GM23248 (cell line): ENCODE measurements around the gene ZNF133. TPM values are rescaled to one million over a fixed set of nuclear protein-coding genes. Genes with fewer than 3 reads are reported as not detected.

Source experiments
- DNase-seq: peaks from one replicate; pipeline ENCODE4 v3.0.0-alpha.2; 2015
- H2AFZ ChIP-seq: fragments of 200-600 bp; sonication (generic); 2 replicates; pipeline ENCODE4 v1.6.1; 2016; ENCODE audit warnings: antibody characterized with exemption
- H3F3A ChIP-seq: fragments of 200-600 bp; sonication (generic); 2 replicates; pipeline ENCODE4 v1.6.1; 2016; ENCODE audit warnings: mild to moderate bottlenecking, antibody characterized with exemption, mixed run types; ENCODE audit not compliant: insufficient read depth
- H3K27ac ChIP-seq: fragments of 200-600 bp; sonication (generic); 2 replicates; pipeline ENCODE4 v1.5.1; 2016; ENCODE audit warnings: mild to moderate bottlenecking
- H3K27me3 ChIP-seq: fragments of 200-600 bp; sonication (generic); replicated peaks from 2 replicates; pipeline ENCODE4 v1.6.1; 2016; ENCODE audit warnings: mild to moderate bottlenecking; ENCODE audit not compliant: insufficient read depth
- H3K36me3 ChIP-seq: fragments of 200-600 bp; sonication (generic); 2 replicates; pipeline ENCODE4 v1.6.1; 2016; ENCODE audit warnings: low read depth, mild to moderate bottlenecking
- H3K4me1 ChIP-seq: fragments of 200-600 bp; sonication (generic); 2 replicates; pipeline ENCODE4 v1.6.1; 2016; ENCODE audit warnings: mild to moderate bottlenecking; ENCODE audit not compliant: insufficient read depth
- H3K4me2 ChIP-seq: fragments of 200-600 bp; sonication (generic); one replicate; pipeline ENCODE4 v1.6.1; 2016; ENCODE audit warnings: mild to moderate bottlenecking; ENCODE audit not compliant: unreplicated experiment
- H3K4me3 ChIP-seq: fragments of 200-600 bp; sonication (generic); 2 replicates; pipeline ENCODE4 v1.5.1; 2016; ENCODE audit warnings: mild to moderate bottlenecking
- H3K79me2 ChIP-seq: fragments of 200-600 bp; sonication (generic); 2 replicates; pipeline ENCODE4 v1.6.1; 2016; ENCODE audit warnings: mild to moderate bottlenecking; ENCODE audit not compliant: insufficient read depth
- H3K9ac ChIP-seq: fragments of 200-600 bp; sonication (generic); 2 replicates; pipeline ENCODE4 v1.6.1; 2016; ENCODE audit warnings: mild to moderate bottlenecking
- H3K9me2 ChIP-seq: fragments of 200-600 bp; sonication (generic); 2 replicates; pipeline ENCODE4 v1.6.1; 2016; ENCODE audit warnings: mixed run types, mild to moderate bottlenecking, moderate library complexity; ENCODE audit not compliant: insufficient read depth
- H3K9me3 ChIP-seq: fragments of 200-600 bp; sonication (generic); one replicate; pipeline ENCODE4 v1.6.1; 2017; ENCODE audit warnings: low read depth
- H4K20me1 ChIP-seq: fragments of 200-600 bp; sonication (generic); 2 replicates; pipeline ENCODE4 v1.6.0; 2016; ENCODE audit not compliant: insufficient read depth
- EZH2 ChIP-seq: fragments of 200-600 bp; sonication (generic); IDR thresholded peaks from 2 replicates; pipeline ENCODE4 v1.6.1; 2018; ENCODE audit warnings: antibody characterized with exemption, mild to moderate bottlenecking; ENCODE audit not compliant: insufficient read depth, poor library complexity, severe bottlenecking
- EZH2phosphoT487 ChIP-seq: fragments of 200-600 bp; sonication (generic); IDR thresholded peaks from 2 replicates; pipeline ENCODE4 v1.6.1; 2018; ENCODE audit warnings: antibody characterized with exemption, moderate library complexity, mild to moderate bottlenecking, low read depth; ENCODE audit not compliant: insufficient read depth
- WGBS, 2 experiments: methylation state at CpG; one replicate each; pipeline ENCODE4 v1.1.6; 2015 to 2017; ENCODE audit warnings: low lambda C conversion rate in 2 of 2, low coverage in 1 of 2; ENCODE audit errors: missing lambda C conversion rate in 2 of 2; 5-methylcytosine and 5-hydroxymethylcytosine counted together
- in situ Hi-C: fragments of 300-500 bp; cut with MboI; formaldehyde crosslinking; loops from 2 replicates; pipeline ENCODE4 v1.15.0; 2020
- polyA plus RNA-seq: library from polyadenylated mRNA; unstranded; fragments of >200 nt; fragmentation: Nextera tagmentation; extraction: Ambion mirVana; gene quantifications from 2 replicates; pipeline ENCODE4 v1.2.1, GENCODE V29; 2016
- total RNA-seq: library from RNA; depleted of rRNA; stranded (reverse); fragments of >200 nt; shearing (Covaris generic); gene quantifications from 2 replicates; pipeline ENCODE4 v1.2.3, GENCODE V29; 2014

ZNF133 gene
- total and polyA plus RNA-seq, 2 experiments from 2014 or later, result 11.3 to 17.9 TPM

GRCh38 chr20:18316166-18316565 is 27.8 kb downstream of the ZNF133 start:
- whole genome bisulfite sequencing, 2 experiments, result 96 to 97% methylated on average over 15 of the region's 15 CpGs
- Histone ChIP-seq H3F3A (peaks cover 18% of the 10 kb centered on the region), H3K9me3 (no peaks in the 10 kb centered on the region), H3K9ac (no peak overlapping the region), H3K9me2 (no peaks in the 10 kb centered on the region), H3K79me2 (0 out of 2 replicates have a peak, but pooled peaks cover 14% of the 10 kb centered on the region), H3K36me3 (no peaks in the 10 kb centered on the region), H2AFZ (no peak overlapping the region), H3K4me1 (peaks cover 13% of the 10 kb centered on the region), H3K4me3 (no peak overlapping the region), H3K27ac (no peak overlapping the region), H4K20me1 (no peaks in the 10 kb centered on the region), H3K27me3 (no peaks in the 10 kb centered on the region), H3K4me2 (no peak overlapping the region)
- DNase-seq, result no peak
- in situ Hi-C loops, result no loop called here
- TF ChIP-seq EZH2 (no peak), EZH2phosphoT487 (no peak)

- in situ Hi-C loops, result no loop called here
- no peaks in the 10 kb centered on the region for H3K4me1 ChIP-seq
- H3K9me3 ChIP-seq, result no peaks in the 10 kb centered on the region
- H4K20me1 ChIP-seq, result no peaks in the 10 kb centered on the region
- no peak for TF ChIP-seq EZH2phosphoT487
- TF ChIP-seq EZH2, result no peak
- H3K9me2 ChIP-seq, result no peaks in the 10 kb centered on the region
- no peak overlapping the region for H3K9ac ChIP-seq
- DNase-seq, result no peak
- no peak overlapping the region for H2AFZ ChIP-seq
- H3K27ac ChIP-seq, result no peak overlapping the region
- H3K27me3 ChIP-seq, result no peaks in the 10 kb centered on the region
- H3F3A ChIP-seq, result no peaks in the 10 kb centered on the region
- no peaks in the 10 kb centered on the region for H3K79me2 ChIP-seq
- H3K4me3 ChIP-seq, result no peak overlapping the region
- no peaks in the 10 kb centered on the region for H3K36me3 ChIP-seq
- H3K4me2 ChIP-seq, result no peak overlapping the region
Observed at GRCh38 chr20:18321316-18321715, 33.0 kb downstream of the ZNF133 start.

GRCh38 chr20:18321976-18322950 is 33.9 kb downstream of the ZNF133 start:
- DNase-seq, result no peak
- Histone ChIP-seq H3K27ac (no peak overlapping the region), H3K4me2 (no peak overlapping the region), H3K4me3 (no peak overlapping the region), H2AFZ (no peak overlapping the region), H4K20me1 (no peaks in the 10 kb centered on the region), H3K79me2 (no peaks in the 10 kb centered on the region), H3K4me1 (no peaks in the 10 kb centered on the region), H3K27me3 (no peaks in the 10 kb centered on the region), H3K9me2 (no peaks in the 10 kb centered on the region), H3K9ac (no peak overlapping the region), H3F3A (no peaks in the 10 kb centered on the region), H3K9me3 (peaks cover 2% of the 10 kb centered on the region), H3K36me3 (peaks cover under 1% of the 10 kb centered on the region; the same call in 1 of the 2 replicates)
- TF ChIP-seq EZH2phosphoT487, result no peak
- TF ChIP-seq EZH2, result no peak
- 57 to 63% methylated on average over 10 of the region's 10 CpGs for WGBS, 2 experiments
- in situ Hi-C loops, result no loop called here

- H3K27me3 ChIP-seq, result no peaks in the 10 kb centered on the region
- no peak overlapping the region for H3K4me3 ChIP-seq
- H3K4me1 ChIP-seq, result no peaks in the 10 kb centered on the region
- H3K27ac ChIP-seq, result no peak overlapping the region
- H3K9me3 ChIP-seq, result peaks cover 5% of the 10 kb centered on the region
- H4K20me1 ChIP-seq, result no peaks in the 10 kb centered on the region
- H3K4me2 ChIP-seq, result no peak overlapping the region
- no peaks in the 10 kb centered on the region for H3K79me2 ChIP-seq
- no peak overlapping the region for H2AFZ ChIP-seq
- in situ Hi-C loops, result no loop called here
- no peaks in the 10 kb centered on the region for H3K9me2 ChIP-seq
- WGBS, 2 experiments, result 81 to 83% methylated on average over 4 of the region's 4 CpGs
- H3F3A ChIP-seq, result no peaks in the 10 kb centered on the region
- H3K36me3 ChIP-seq, result peaks cover 6% of the 10 kb centered on the region; the same call in 1 of the 2 replicates
- no peak overlapping the region for H3K9ac ChIP-seq
- no peak for DNase-seq
- TF ChIP-seq EZH2phosphoT487 (no peak), EZH2 (no peak)
Observed at GRCh38 chr20:18323705-18324104, 35.4 kb downstream of the ZNF133 start.
